A204.1 (cell line): Measurements from ENCODE around the gene LATS2.

Experiments
- FAIRE-seq: peaks from 2 replicates; lab custom pipeline; 2012; peaks lifted over from hg19 to GRCh38; lab: Jason Lieb, UNC

Gene LATS2

GRCh38 chr13:21061029-21061763 lies at the start of gene LATS2:
TSS of gene LATS2 (minus strand) at chr13:21061586. CDS start at chr13:21046026, 15,560 bp downstream.
- no peak for FAIRE-seq

- FAIRE-seq, result no peak
Observed at GRCh38 chr13:21109168-21109567, 47.8 kb upstream of the LATS2 start.

DNA sequence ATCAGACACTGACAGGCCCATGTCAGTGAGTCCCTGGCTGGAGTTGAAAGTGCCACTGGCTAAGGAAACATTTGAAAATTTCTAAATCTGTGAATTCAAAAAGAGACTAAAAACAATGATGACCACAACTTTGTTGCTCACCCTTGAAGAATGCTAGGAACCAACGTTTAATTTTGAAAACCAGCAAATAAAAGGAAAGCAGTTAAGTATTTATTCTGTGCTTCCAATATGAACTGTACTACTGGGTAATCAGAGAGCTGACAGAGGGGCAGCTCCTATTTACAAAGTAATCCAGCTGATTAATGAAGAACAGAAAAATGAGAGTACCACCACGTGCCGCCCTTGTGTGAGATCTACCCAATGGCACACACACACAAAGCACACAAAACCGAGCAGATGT lies 44.7 kb upstream of the LATS2 start:
- no peak for FAIRE-seq

DNA sequence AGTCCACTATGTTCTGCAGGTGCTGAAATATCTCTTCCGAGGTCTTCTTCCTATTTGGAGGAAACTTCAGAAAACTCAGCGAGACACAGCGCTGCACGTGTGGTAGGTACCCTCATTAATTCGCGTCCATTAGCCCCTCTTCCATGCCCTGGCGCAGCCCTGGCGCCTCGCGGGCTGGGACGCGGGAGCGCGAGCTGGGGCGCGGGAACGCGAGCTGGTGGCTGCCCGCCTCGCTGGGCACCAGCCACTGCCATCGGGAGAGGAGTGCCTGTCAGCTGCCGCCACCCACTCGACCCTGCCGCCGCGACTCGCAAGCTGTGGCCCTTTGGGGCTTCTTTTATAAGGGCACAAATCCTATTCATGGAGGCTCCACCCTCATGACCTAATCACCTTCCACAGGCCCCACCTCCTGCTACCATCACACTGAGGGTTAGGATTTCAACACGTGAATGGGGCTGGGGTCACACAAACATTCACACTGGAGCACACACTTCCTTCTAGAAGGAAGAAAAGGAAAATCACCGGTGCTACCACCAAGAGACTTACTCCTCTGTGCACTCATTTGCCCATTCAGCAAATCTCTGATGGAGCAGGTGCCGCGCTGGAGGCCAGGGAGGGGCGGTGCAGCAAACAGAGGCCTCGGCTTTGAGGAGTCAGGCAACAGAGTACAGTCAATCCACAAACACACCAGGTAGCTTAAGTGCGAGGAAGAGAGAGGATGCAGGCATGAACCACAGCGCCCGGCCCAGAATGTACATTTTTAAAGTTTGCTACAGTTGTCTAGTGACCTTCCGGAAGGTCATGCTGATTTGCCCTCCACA lies 43.0 kb upstream of the LATS2 start:
- no peak for FAIRE-seq

DNA sequence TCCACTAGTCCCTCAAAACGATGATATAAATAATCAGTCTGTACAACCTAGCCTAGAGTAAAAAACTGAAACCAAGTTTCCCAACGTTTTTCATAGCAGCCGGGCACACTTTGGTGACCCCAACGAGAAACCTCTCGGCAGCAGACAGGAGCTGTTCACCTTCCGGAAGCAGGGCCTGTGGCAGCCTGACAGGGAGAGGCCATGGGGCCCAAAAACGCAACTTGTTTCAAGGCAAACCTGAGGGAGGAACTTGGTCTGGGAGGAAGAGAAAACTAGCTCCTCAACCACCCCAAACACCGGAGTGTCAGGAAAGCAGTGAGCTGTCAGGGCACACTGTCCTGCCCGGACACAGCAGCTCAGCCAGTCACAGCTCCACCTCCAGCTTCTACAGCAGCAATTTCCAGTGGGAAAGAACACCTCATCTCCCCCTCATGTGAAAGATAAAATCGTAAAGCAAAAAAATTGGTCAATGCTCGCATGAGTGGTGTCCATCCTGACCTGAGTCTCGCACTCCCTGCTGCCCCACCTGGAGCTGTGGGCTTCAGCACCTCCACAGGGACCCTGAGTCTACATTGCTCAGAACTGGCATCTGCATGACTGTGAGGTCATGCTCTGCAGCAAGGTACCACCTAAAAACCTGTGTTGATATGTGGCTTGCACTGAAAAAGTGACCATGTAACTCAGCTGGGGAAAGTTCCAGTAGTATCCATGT lies 40.6 kb upstream of the LATS2 start:
- FAIRE-seq, result no peak

DNA sequence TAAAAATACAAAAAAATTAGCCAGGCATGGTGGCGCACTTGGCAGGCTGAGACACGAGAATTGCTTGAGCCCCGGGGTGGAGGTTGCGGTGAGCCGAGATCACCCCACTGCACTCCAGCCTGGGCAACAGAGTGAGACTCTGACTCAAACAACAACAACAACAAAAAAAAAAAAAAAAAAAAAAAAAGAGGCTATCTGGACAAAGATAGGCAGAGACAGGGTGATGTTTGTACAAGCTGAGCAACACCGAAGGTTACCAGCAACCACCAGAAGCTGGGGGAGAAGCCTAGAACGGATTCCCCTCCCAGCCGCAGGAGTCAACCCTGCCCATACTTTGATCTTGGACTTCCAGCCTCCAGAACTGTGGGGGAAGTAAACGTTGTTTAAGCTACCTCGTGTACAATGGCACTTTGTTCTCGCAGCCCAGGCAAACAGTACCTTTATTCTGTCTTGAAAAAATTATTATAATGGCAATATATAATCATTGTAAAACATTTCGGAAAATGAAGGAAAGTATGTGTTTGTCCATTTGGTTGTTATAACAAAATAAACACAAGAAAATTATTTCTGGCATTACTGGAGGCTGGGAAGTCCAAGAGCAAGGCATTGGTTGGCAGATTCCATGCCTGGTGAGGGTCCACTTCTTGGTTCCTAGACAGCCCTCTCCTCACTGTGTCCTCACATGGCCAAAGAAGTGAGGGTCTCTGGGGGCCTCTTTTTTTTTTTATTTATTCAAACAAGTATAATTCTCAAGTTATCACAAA lies 39.8 kb upstream of the LATS2 start:
- no peak for FAIRE-seq

- FAIRE-seq, result no peak
Observed at GRCh38 chr13:21100211-21100610, 38.8 kb upstream of the LATS2 start.

DNA sequence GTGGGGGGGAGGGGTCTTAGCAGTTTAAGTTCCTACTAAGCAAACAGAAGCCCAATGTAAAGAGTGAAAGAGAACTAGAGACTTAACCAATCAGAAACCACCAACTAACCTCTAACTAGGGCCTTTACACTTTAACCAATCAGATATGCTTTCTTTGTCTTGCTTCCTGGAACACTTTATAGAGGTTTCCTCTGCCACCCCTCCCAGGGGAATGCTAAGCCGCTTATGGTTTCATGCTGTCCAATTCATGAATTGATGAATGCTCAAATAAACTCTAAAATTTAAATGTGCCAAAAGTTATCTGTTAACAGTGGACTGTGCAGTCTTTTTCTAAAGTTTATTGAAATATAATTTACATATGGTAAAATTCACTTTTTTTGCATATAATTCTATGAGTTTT lies 33.9 kb upstream of the LATS2 start:
- no peak for FAIRE-seq

DNA sequence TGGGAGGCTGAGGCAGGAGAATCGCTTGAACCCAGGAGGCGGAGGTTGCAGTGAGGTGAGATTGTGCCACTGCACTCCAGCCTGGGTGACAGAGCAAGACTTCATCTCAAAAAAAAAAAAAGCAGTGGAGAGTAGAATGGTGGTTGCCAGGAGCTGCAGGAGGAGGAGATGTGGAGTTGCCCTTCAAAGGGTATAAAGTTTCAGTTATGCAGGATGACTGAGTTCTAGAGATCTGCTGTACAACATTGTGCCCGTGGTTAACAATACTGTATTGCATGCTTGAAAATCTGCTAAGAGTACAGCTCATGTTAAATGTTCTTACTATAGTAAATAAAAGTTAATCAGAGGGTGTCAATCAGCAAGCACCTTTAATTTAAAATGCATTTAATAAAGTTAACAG lies 28.4 kb upstream of the LATS2 start:
- no peak for FAIRE-seq

DNA sequence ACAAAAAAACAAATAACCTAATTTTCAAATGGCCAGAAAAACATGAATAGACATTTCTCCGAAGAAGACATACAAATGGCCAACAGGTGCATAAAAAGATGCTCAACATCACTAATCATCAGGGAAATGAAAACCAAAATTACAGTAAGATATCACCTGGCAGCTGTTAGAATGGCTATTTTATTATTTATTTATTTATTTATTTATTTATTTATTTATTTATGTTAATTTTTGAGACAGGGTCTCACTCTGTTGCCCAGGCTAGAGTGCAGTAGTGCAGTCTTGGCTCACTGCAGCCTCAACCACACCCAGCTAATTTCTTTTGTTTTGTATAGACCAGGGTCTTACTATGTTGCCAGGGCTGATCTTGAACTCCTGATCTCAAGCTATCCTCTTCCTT lies 27.1 kb upstream of the LATS2 start:
- FAIRE-seq, result no peak

DNA sequence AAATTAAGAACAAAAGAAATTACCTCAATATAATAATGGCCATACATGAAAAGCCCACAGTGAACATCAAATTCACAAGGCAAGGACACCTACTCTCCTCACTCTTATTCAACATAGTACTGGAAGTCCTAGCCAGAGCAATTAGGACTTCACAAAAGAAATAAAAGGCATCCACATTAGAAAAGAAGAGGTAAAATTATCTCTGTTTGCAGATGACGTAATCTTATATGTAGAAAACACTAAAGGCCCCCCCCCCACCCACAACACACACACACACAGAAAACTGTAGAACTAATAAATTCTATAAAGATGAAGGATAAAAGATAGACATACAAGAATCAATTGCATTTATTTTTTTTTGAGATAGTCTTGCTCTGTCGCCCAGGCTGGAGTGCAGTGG lies 25.5 kb upstream of the LATS2 start:
- FAIRE-seq, result no peak

DNA sequence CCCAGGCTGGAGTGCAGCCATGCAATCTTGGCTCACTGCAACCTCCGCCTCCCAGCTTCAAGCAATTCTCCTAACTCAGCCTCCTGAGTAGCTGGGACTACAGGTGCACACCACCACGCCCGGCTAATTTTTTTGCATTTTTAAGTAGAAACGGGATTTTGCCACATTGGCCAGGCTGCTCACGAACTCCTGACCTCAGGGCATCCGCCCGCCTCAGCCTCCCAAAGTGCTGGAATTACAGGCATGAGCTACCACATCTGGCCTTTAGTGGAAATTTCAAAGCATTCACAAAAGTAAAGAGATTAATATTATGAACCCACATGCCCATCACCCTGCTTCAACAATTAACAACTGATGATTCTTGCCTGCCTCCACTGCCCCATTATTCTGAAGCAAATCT lies 20.5 kb upstream of the LATS2 start:
- FAIRE-seq, result no peak

DNA sequence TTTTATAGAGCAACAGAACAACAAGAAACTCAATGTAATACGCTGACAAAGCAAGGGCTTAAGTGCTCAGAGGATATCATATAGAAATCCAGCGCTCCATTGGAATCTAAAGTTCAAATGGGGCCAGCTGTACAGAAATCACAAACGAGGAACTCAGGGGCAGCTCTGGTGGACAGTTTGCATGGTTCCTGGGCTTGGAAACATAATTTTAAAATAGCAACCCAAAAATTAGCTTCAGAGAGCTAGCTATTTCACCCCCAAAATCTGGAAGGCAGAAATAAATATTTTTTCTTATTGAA lies 19.2 kb upstream of the LATS2 start:
- FAIRE-seq, result no peak

- no peak for FAIRE-seq
Observed at GRCh38 chr13:21079761-21080592, 18.6 kb upstream of the LATS2 start.

- no peak for FAIRE-seq
Observed at GRCh38 chr13:21079221-21079620, 17.8 kb upstream of the LATS2 start.

GRCh38 chr13:21078501-21078900 lies 17.1 kb upstream of the LATS2 start:
- no peak for FAIRE-seq

DNA sequence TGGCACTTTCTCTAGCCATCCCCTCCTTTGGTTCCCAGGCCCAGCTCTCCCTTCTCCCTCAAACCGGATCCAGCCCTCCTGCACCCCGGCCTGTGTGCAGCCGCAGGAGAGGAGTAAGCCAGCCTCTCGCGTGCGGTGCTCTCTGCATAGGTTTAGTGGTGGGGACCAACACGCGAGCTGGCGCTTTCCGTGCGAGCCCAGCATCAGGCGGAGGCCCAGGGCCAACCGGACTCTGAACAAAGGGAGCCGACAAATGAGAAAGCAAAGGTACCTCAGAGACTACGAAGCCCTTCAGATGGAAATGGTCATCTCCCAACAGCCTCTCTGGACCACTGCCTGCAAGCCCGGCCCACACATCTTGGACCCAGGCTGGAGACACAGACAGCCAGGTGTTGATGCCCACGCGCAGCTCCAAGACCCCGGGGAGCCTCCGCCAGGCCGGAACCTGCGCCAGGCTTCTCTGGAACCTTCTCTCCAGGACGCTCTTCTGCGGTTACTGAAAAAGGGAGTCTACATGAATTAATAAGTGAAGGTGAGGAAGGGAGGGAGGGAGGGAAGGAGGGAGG lies 16.5 kb upstream of the LATS2 start:
- FAIRE-seq, result no peak

- no peak for FAIRE-seq
Observed at GRCh38 chr13:21077076-21077787, 15.8 kb upstream of the LATS2 start.

GRCh38 chr13:21076253-21076652 lies 14.9 kb upstream of the LATS2 start:
- FAIRE-seq, result no peak

- no peak for FAIRE-seq
Observed at GRCh38 chr13:21075379-21076249, 14.2 kb upstream of the LATS2 start.
